Epithelial cell of prostate (primary cell): ENCODE data around the gene LRRN2.

Source experiments
- DNase-seq: peaks from one replicate; pipeline ENCODE4 v3.0.0-alpha.2; 2011; ENCODE audit warnings: low read depth, low spot score
- H3K27ac ChIP-seq: fragments of 450-650 bp; 2 replicates; pipeline ENCODE4 v1.5.1; 2017; ENCODE audit warnings: mild to moderate bottlenecking

The LRRN2 gene

GRCh38 chr1:204713541-204713940 is 28.0 kb upstream of the LRRN2 start:
- no peak for DNase-seq
- H3K27ac ChIP-seq, result no peak overlapping the region

GRCh38 chr1:204712708-204713430 is 27.3 kb upstream of the LRRN2 start:
- no peak overlapping the region for H3K27ac ChIP-seq
- DNase-seq, result no peak

- DNase-seq, result no peak
- no peak overlapping the region for H3K27ac ChIP-seq
These were observed 26.6 kb upstream of the LRRN2 start for GRCh38 chr1:204711947-204712701.

- DNase-seq, result no peak
- H3K27ac ChIP-seq, result no peak overlapping the region
These were observed 25.8 kb upstream of the LRRN2 start for GRCh38 chr1:204711103-204711946.

GRCh38 chr1:204709960-204710912 is 24.7 kb upstream of the LRRN2 start:
- no peak overlapping the region for H3K27ac ChIP-seq
- DNase-seq, result no peak

GRCh38 chr1:204709021-204709420 is 23.5 kb upstream of the LRRN2 start:
- no peak overlapping the region for H3K27ac ChIP-seq
- DNase-seq, result no peak

GRCh38 chr1:204706838-204707509 is 21.4 kb upstream of the LRRN2 start:
- DNase-seq, result no peak
- H3K27ac ChIP-seq, result no peak overlapping the region

GRCh38 chr1:204705888-204706837 is 20.6 kb upstream of the LRRN2 start:
- no peak for DNase-seq
- no peak overlapping the region for H3K27ac ChIP-seq

GRCh38 chr1:204705493-204705811 is 19.9 kb upstream of the LRRN2 start:
- H3K27ac ChIP-seq, result no peak overlapping the region

GRCh38 chr1:204704794-204705492 is 19.4 kb upstream of the LRRN2 start:
- no peak overlapping the region for H3K27ac ChIP-seq
- no peak for DNase-seq

More at GRCh38 chr1:204705493-204705811, 19.9 kb upstream of the LRRN2 start:
- no peak for DNase-seq

- H3K27ac ChIP-seq, result no peak overlapping the region
- DNase-seq, result no peak
These were observed 18.5 kb upstream of the LRRN2 start for GRCh38 chr1:204703826-204704612.

GRCh38 chr1:204703268-204703664 is 17.7 kb upstream of the LRRN2 start:
- no peak for DNase-seq
- H3K27ac ChIP-seq, result no peak overlapping the region

GRCh38 chr1:204702552-204703267 is 17.2 kb upstream of the LRRN2 start:
- DNase-seq, result no peak

GRCh38 chr1:204701229-204701628 is 15.7 kb upstream of the LRRN2 start:
- no peak overlapping the region for H3K27ac ChIP-seq
- DNase-seq, result no peak

More at GRCh38 chr1:204702552-204703267, 17.2 kb upstream of the LRRN2 start:
- no peak overlapping the region for H3K27ac ChIP-seq

- peak; percentile 8 for DNase-seq
- no peak overlapping the region for H3K27ac ChIP-seq
These were observed 12.4 kb upstream of the LRRN2 start for GRCh38 chr1:204697893-204698292.

GRCh38 chr1:204696606-204697005 is 11.1 kb upstream of the LRRN2 start:
- DNase-seq, result no peak
- no peak overlapping the region for H3K27ac ChIP-seq
